SK-N-SH treated with all-trans-retinoic acid at 6 μM for 48 hours (cell line): ENCODE results near the gene ESR2.

ENCODE experiments used
- ATAC-seq: fragments of 200-7000 bp; cut with Tn5 transposase; 3 replicates; pipeline ENCODE4 v1.9.1; 2020; ENCODE audit warnings: mild to moderate bottlenecking, moderate library complexity
- ARNTL ChIP-seq: fragments of 450-650 bp; formaldehyde crosslinking; IDR thresholded peaks from 2 replicates; pipeline ENCODE4 v1.5.0; 2020; ENCODE audit warnings: low read depth, mild to moderate bottlenecking, moderate library complexity, borderline replicate concordance
- BACH2 ChIP-seq: fragments of 250-450 bp; sonication (Bioruptor Pico); IDR thresholded peaks from 2 replicates; pipeline ENCODE4 v1.9.0; 2021; ENCODE audit warnings: mild to moderate bottlenecking, borderline replicate concordance
- CREB5 ChIP-seq: fragments of 250-450 bp; sonication (Bioruptor Pico); IDR thresholded peaks from 2 replicates; pipeline ENCODE4 v1.5.1; 2020; ENCODE audit warnings: low read depth, mild to moderate bottlenecking, moderate library complexity
- CSDC2 ChIP-seq: fragments of 250-450 bp; sonication (Bioruptor Pico); IDR thresholded peaks from 2 replicates; pipeline ENCODE4 v1.5.0; 2020; ENCODE audit warnings: mild to moderate bottlenecking, moderate library complexity
- CSRNP3 ChIP-seq: fragments of 250-450 bp; sonication (Bioruptor Pico); IDR thresholded peaks from 2 replicates; pipeline ENCODE4 v1.5.1; 2021; ENCODE audit warnings: mild to moderate bottlenecking, moderate library complexity
- ESRRG ChIP-seq: fragments of 250-450 bp; sonication (Bioruptor Pico); IDR thresholded peaks from 2 replicates; pipeline ENCODE4 v1.6.1; 2021; ENCODE audit warnings: mild to moderate bottlenecking
- GLIS3 ChIP-seq: fragments of 250-450 bp; sonication (Bioruptor Pico); IDR thresholded peaks from 2 replicates; pipeline ENCODE4 v1.5.0; 2020; ENCODE audit warnings: mild to moderate bottlenecking, moderate library complexity
- OSR1 ChIP-seq: fragments of 250-450 bp; sonication (Bioruptor Pico); IDR thresholded peaks from 2 replicates; pipeline ENCODE4 v1.8.0; 2022; ENCODE audit warnings: moderate library complexity, mild to moderate bottlenecking, inconsistent platforms
- PATZ1 ChIP-seq: fragments of 250-450 bp; sonication (Bioruptor Pico); IDR thresholded peaks from 2 replicates; pipeline ENCODE4 v1.8.0; 2020; ENCODE audit warnings: mild to moderate bottlenecking, moderate library complexity, borderline replicate concordance
- POU6F1 ChIP-seq: fragments of 250-450 bp; sonication (Bioruptor Pico); IDR thresholded peaks from 2 replicates; pipeline ENCODE4 v1.8.0; 2021; ENCODE audit warnings: low read depth, mild to moderate bottlenecking, moderate library complexity, borderline replicate concordance
- RARB ChIP-seq: fragments of 250-450 bp; sonication (Bioruptor Pico); IDR thresholded peaks from 2 replicates; pipeline ENCODE4 v1.8.0; 2021; ENCODE audit warnings: mild to moderate bottlenecking, moderate library complexity
- SNAI2 ChIP-seq: fragments of 250-450 bp; sonication (Bioruptor Pico); IDR thresholded peaks from 2 replicates; pipeline ENCODE4 v1.5.0; 2020; ENCODE audit warnings: mild to moderate bottlenecking, moderate library complexity
- TCF4 ChIP-seq: fragments of 250-450 bp; sonication (Bioruptor Pico); IDR thresholded peaks from 2 replicates; pipeline ENCODE4 v1.8.0; 2021; ENCODE audit warnings: mild to moderate bottlenecking, moderate library complexity, borderline replicate concordance
- TOX ChIP-seq: fragments of 250-450 bp; sonication (Bioruptor Pico); IDR thresholded peaks from 2 replicates; pipeline ENCODE4 v1.8.0; 2021; ENCODE audit warnings: mild to moderate bottlenecking, moderate library complexity, borderline replicate concordance
- ZC3H10 ChIP-seq: fragments of 250-450 bp; sonication (Bioruptor Pico); IDR thresholded peaks from 2 replicates; pipeline ENCODE4 v1.5.1; 2021; ENCODE audit warnings: mild to moderate bottlenecking, moderate library complexity
- ZFP3 ChIP-seq: fragments of 250-450 bp; sonication (Bioruptor Pico); IDR thresholded peaks from 2 replicates; pipeline ENCODE4 v1.5.0; 2020; ENCODE audit warnings: mild to moderate bottlenecking, moderate library complexity
- ZFP30 ChIP-seq: fragments of 450-650 bp; formaldehyde crosslinking; IDR thresholded peaks from 2 replicates; pipeline ENCODE4 v1.5.0; 2022; ENCODE audit warnings: mild to moderate bottlenecking, moderate library complexity
- ZNF70 ChIP-seq: fragments of 450-650 bp; formaldehyde crosslinking; IDR thresholded peaks from 2 replicates; pipeline ENCODE4 v1.5.0; 2020; ENCODE audit warnings: mild to moderate bottlenecking, moderate library complexity
- ZNF8 ChIP-seq: fragments of 450-650 bp; formaldehyde crosslinking; IDR thresholded peaks from 2 replicates; pipeline ENCODE4 v1.5.0; 2020; ENCODE audit warnings: mild to moderate bottlenecking, moderate library complexity

The ESR2 gene

GRCh38 chr14:64279704-64280668 is 14.2 kb downstream of the ESR2 start:
- no peak for ATAC-seq
- TF ChIP-seq BACH2: no peak
- TF ChIP-seq GLIS3 (CRISPR knock-in tag): no peak
- TF ChIP-seq ZFP3 (CRISPR knock-in tag): no peak
- no peak for TF ChIP-seq ARNTL (CRISPR knock-in tag)
- TF ChIP-seq OSR1 (CRISPR knock-in tag): no peak
- TF ChIP-seq PATZ1 (CRISPR knock-in tag): no peak

GRCh38 chr14:64278458-64278857 is 15.7 kb downstream of the ESR2 start:
- ATAC-seq: no peak
- no peak for TF ChIP-seq CSDC2 (CRISPR knock-in tag)
- no peak for TF ChIP-seq CSRNP3
- no peak for TF ChIP-seq CREB5 (CRISPR knock-in tag)
- no peak for TF ChIP-seq GLIS3 (CRISPR knock-in tag)
- no peak for TF ChIP-seq ESRRG (CRISPR knock-in tag)
- no peak for TF ChIP-seq ZFP30 (CRISPR knock-in tag)
- TF ChIP-seq ZC3H10 (CRISPR knock-in tag): no peak
- TF ChIP-seq PATZ1 (CRISPR knock-in tag): no peak
- no peak for TF ChIP-seq ZNF8 (CRISPR knock-in tag)
- TF ChIP-seq ARNTL (CRISPR knock-in tag): no peak
- TF ChIP-seq SNAI2 (CRISPR knock-in tag): no peak
- no peak for TF ChIP-seq ZFP3 (CRISPR knock-in tag)
- TF ChIP-seq RARB (CRISPR knock-in tag): no peak
- no peak for TF ChIP-seq BACH2
- TF ChIP-seq ZNF70 (CRISPR knock-in tag): no peak

GRCh38 chr14:64272019-64272418 is 22.2 kb downstream of the ESR2 start:
- TF ChIP-seq ZFP3 (CRISPR knock-in tag): no peak
- no peak for TF ChIP-seq ARNTL (CRISPR knock-in tag)
- TF ChIP-seq POU6F1: no peak
- TF ChIP-seq GLIS3 (CRISPR knock-in tag): no peak
- TF ChIP-seq ESRRG (CRISPR knock-in tag): no peak
- no peak for TF ChIP-seq PATZ1 (CRISPR knock-in tag)
- TF ChIP-seq CREB5 (CRISPR knock-in tag): no peak
- TF ChIP-seq BACH2: no peak
- TF ChIP-seq TOX (CRISPR knock-in tag): no peak
- no peak for TF ChIP-seq ZFP30 (CRISPR knock-in tag)
- no peak for TF ChIP-seq TCF4 (CRISPR knock-in tag)
- no peak for TF ChIP-seq ZNF70 (CRISPR knock-in tag)
- no peak for TF ChIP-seq SNAI2 (CRISPR knock-in tag)
- TF ChIP-seq OSR1 (CRISPR knock-in tag): no peak
- TF ChIP-seq ZNF8 (CRISPR knock-in tag): no peak
- no peak for TF ChIP-seq ZC3H10 (CRISPR knock-in tag)
- no peak for TF ChIP-seq RARB (CRISPR knock-in tag)
- no peak for TF ChIP-seq CSDC2 (CRISPR knock-in tag)
- no peak for ATAC-seq
